NCI-H526 treated with DMSO at 0.1 percent for 48 hours (cell line): ENCODE measurements around the gene CCDC194.
"Not testable (repeated sequence)": the region's sequence is repeated elsewhere in the genome, so short reads cannot be mapped to it uniquely, and the experiment has no call there.

Experiments
- DNase-seq: peaks from one replicate; lab custom pipeline; 2025; lab: John Stamatoyannopoulos, UW

CCDC194 gene

GRCh38 chr19:17376935-17377600 lies 16.9 kb downstream of the CCDC194 start, which contains the start of gene PLVAP:
TSS of gene PLVAP (minus strand) at chr19:17377342. CDS start at chr19:17377288, 54 bp downstream.
- DNase-seq: no peak

- DNase-seq: no peak
These were observed 23.9 kb downstream of the CCDC194 start for GRCh38 chr19:17370026-17370587.

GRCh38 chr19:17365361-17365760 lies 28.6 kb downstream of the CCDC194 start:
- DNase-seq: no peak

GRCh38 chr19:17363852-17364605 lies 30.0 kb downstream of the CCDC194 start:
- not testable (repeated sequence) for DNase-seq

- no peak for DNase-seq
These were observed 33.8 kb downstream of the CCDC194 start for GRCh38 chr19:17359905-17360800.

- DNase-seq: no peak
These were observed 35.6 kb downstream of the CCDC194 start for GRCh38 chr19:17358395-17358794.

- DNase-seq: no peak
These were observed 36.3 kb downstream of the CCDC194 start for GRCh38 chr19:17357724-17358123.

DNA sequence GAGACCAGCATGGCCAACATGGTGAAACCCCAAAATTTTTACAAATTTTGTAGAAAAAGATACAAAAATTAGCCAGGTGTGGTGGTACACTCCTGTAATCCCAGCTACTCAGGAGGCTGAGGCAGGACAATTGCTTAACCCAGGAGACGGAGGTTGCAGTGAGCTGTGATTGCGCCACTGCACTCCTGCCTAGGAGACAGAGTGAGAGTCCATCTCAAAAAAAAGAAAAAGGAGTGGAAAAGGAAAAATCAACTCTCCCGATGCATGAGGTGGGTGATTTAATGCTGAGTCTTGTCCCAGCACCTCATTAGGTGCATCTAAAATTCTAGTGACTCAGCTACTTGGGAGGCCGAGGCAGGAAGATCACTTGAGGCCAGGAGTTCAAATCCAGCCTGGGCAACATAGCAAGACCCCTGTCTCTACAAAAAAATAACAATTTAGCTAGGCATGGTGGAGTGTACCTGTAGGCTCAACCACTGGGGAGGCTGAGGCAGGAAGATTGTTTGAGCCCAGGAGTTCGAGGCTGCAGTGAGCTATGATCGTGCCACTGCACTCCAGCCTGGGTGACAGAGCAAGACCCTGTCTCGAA lies 36.8 kb downstream of the CCDC194 start:
- no peak for DNase-seq

DNA sequence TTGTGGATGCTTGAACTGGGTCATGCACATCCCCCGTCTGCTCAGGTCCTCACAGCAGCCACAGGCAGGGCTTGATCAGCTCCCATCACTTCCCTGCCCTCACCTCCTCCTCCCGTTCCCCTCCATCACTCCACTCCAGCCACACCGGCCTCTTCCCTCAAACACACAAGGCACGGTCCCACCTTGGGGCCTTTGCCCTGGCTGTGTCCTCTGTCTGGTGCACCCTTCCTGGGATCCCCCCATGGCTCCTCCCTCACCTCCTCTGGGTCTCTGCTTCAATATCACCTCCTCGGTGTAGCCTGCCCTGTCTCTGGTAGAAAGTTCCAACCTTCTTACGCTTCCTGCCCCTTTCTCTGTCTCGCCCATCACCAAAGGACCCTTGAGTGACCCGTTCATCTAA lies 40.6 kb downstream of the CCDC194 start:
- DNase-seq: no peak

DNA sequence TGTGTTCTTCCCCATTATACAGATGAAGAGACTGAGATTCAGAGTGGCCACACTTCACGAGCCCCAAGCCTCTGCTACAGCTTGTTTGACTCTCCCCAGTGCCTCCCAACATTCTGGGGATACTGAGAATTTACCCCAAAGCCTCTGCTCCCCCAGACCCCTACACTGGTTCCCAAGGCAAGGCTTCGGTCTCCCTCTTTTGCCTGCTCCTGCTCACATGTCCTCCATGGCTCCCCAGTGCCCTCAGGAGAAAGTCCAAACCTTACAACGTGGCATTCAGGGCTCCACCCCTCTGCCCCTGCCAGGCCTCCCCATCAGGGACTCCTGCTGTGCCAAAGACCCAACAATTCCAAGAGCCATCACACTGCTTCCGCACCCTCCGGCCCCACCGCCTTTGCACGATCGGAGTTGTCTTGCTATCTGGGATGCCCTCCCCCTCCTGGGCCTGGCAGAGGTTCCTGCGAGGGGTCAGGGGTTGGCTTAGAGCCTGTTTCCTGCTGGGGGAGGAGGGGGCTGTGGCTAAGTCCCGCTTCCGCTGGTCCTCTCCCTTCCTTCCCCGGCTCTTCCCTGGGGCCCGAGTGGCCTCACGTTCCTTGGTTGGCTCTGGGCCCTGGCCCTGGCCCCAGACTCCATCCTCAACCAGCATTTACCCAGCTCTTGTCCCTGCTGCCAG lies 41.3 kb downstream of the CCDC194 start:
- no peak for DNase-seq

DNA sequence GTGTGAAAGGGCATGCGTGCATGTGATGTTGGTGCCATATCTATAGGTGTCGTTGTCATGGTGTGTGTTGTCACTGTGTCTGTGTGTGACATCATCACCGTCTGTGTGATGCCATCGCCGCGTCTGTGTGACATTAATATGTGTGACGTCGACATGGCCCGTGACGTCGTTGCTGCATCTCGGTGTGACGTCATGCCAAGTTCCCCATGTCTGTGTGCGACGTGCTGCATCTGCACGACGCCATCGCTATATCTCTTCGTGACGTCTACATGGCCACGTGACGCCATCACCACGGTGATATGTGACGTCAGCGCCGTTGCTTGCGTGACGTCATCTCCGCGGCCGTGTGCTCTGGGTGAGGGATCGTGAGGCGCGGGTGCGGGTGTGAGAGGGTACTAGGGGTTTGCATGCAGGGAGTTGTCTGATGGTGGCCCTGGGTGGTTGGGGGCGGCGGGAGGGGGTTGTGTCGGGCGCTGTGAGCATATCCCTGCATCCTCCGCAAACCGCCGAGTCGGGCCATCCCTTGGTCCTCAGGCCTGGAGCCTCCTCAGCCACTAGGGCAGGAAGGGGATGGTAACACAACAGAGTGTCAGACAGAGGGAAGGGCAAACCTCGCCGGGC lies 42.1 kb downstream of the CCDC194 start:
- DNase-seq: no peak

DNA sequence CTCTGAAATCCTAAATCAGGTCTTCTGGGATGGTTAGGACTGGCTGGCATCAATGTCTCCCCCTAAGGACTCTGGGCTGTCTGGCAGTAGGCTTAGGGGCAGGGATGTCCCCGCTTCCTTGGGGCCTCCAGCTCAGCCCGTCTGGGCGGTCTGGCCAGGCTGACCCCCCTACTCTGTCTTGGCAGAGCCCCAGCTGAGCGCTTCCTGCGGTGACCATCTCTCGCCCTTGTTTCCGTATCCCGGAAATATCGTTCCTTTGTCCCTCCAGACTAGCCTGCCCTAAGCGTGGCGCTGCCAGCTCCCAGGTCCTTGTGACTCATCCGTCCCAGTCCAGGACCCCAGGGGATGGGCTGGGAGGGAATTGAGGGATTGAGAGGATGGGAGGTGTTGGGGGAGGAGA lies 45.3 kb downstream of the CCDC194 start:
- DNase-seq: no peak

DNA sequence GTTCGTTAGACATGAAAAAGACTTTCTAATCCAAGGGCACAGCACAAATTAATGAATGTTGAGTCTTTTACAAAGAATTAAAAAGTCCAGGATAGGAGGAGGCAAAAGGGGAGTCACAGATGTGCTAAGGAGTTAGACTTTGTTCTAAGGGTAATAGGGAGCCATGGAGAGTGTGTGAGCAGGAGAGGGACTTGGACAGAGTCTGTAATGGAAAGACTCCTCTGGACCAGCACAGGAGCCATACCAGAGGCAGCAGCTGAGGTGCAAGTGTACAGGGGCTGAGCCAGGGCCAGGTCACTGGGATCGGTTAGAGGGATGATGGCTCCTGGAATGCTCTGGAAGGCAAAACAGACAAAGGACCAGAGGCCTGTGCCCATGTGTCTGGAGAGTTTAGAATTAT lies 46.1 kb downstream of the CCDC194 start:
- DNase-seq: no peak

- no peak for DNase-seq
These were observed 46.6 kb downstream of the CCDC194 start for GRCh38 chr19:17347361-17347760.

- peak; percentile 5 for DNase-seq
These were observed 47.8 kb downstream of the CCDC194 start for GRCh38 chr19:17346109-17346671.

DNA sequence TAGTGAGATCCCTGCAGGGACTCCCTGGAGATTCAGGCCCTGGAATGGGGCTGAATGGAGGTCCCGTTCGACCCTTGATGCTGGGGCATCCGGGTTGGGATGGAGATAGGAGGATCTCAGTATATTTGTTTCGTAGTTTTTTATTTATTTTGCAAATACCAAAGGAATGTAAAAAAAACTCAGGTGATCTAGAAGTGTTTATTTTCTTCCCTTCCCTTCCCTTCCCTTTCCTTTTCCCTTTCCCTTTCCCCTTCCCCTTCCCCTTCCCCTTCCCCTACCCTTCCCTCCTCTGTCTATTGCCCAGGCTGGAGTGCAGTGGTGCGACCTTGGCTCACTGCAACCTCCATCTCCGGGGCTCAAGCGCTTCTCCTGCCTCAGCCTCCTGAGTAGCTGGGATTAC lies 52.2 kb downstream of the CCDC194 start:
- no peak for DNase-seq

DNA sequence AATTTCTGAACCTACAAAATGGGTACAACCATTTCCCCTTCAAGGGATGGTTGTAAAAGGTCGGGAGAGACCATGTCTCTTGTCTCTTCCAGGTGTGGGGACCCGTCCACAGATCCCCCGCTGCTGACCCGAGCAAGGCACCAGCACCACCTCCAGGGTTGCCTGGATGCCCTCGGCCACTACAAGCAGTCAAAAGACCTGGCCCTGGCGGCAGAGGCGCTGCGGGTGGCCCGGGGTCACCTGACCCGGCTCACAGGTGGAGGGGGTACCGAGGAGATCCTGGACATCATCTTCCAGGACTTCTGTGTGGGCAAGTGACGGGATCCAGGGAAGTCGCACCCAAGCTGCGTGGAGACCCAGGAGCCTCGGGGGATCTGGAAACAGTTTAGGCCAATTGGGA lies 52.6 kb downstream of the CCDC194 start:
- no peak for DNase-seq

GRCh38 chr19:17340871-17341357 lies 53.1 kb downstream of the CCDC194 start:
- DNase-seq: no peak
